Transverse colon (tissue), 4 donors: Measurements from ENCODE around the gene CUL1. TPM values are rescaled to one million over a fixed set of nuclear protein-coding genes. Genes with fewer than 3 reads are reported as not detected.

ENCODE experiments used
- DNase-seq: peaks from one replicate; pipeline ENCODE4 v3.0.0-alpha.2; 2019
- H3K27ac ChIP-seq, 4 donors: fragments of 200-600 bp; sonication (generic); 2 replicates each; pipeline ENCODE4 v1.5.1; 2016 to 2018; ENCODE audit warnings: inconsistent platforms in 4 of 4
- H3K27me3 ChIP-seq: fragments of 200-600 bp; sonication (generic); 2 replicates; pipeline ENCODE4 v1.5.1; 2017; ENCODE audit warnings: inconsistent platforms
- H3K36me3 ChIP-seq, 4 donors: fragments of 200-600 bp; sonication (generic); 2 replicates each; pipeline ENCODE4 v1.5.1; 2017 to 2019; ENCODE audit warnings: inconsistent platforms in 4 of 4
- H3K4me1 ChIP-seq, 4 donors: fragments of 200-600 bp; sonication (generic); 2 replicates each; pipeline ENCODE4 v1.5.1; 2017 to 2020; ENCODE audit warnings: inconsistent platforms in 4 of 4
- H3K4me3 ChIP-seq, 4 donors: fragments of 200-600 bp; sonication (generic); 1 replicate in 1 of 4; 2 replicates in 3 of 4; pipeline versions ENCODE4 v1.5.1 to v1.6.1; 2017 to 2019; ENCODE audit warnings: inconsistent platforms in 4 of 4
- H3K9me3 ChIP-seq, 2 donors: fragments of 200-600 bp; sonication (generic); 2 replicates each; pipeline ENCODE4 v1.5.1; 2017 to 2019; ENCODE audit warnings: inconsistent platforms in 2 of 2
- CTCF ChIP-seq, 5 experiments: fragments of 200-600 bp in 3 of 5; fragments of 450-650 bp in 2 of 5; sonication (generic) in 3 of 5; IDR thresholded peaks; 1 replicate in 2 of 5; 2 replicates in 3 of 5; pipeline ENCODE4 v1.5.1; 2016 to 2017; ENCODE audit warnings: antibody characterized with exemption in 5 of 5, inconsistent platforms in 3 of 5, mild to moderate bottlenecking in 2 of 5, moderate library complexity in 1 of 5
- EP300 ChIP-seq: sonication (generic); formaldehyde crosslinking; IDR thresholded peaks from one replicate; pipeline ENCODE4 v1.6.1; 2017; ENCODE audit warnings: antibody characterized with exemption, low read depth
- POLR2A ChIP-seq: fragments of 450-650 bp; IDR thresholded peaks from one replicate; pipeline ENCODE4 v1.6.1; 2016; ENCODE audit warnings: antibody characterized with exemption, mild to moderate bottlenecking, moderate library complexity
- POLR2AphosphoS5 ChIP-seq, 3 donors: sonication (generic); formaldehyde crosslinking; IDR thresholded peaks; one replicate each; pipeline ENCODE4 v1.6.1; 2016; ENCODE audit warnings: antibody characterized with exemption in 3 of 3
- WGBS, 2 donors: methylation state at CpG; one replicate each; pipeline ENCODE4 v1.1.5; 2018; ENCODE audit warnings: low coverage in 1 of 2; 5-methylcytosine and 5-hydroxymethylcytosine counted together
- in situ Hi-C, 4 donors: fragments of 200-750 bp; cut with MboI; loops; one replicate each; pipeline versions ENCODE4 v1.15.0 to v1.15.1; 2017; ENCODE audit warnings: low sequenced_read_pairs in 3 of 4, low pct_ligation_motif_present in 1 of 4, low pct_unique_long_range_greater_than_20kb in 1 of 4
- intact Hi-C: fragments of 100-400 bp; cut with DNase I; formaldehyde crosslinking; loops from one replicate; pipeline ENCODE4 v1.15.1; 2023; ENCODE audit warnings: low total_unique reads
- total RNA-seq, 4 donors: library from RNA; depleted of rRNA; stranded (reverse); fragments of >200 nt; gene quantifications; one replicate each; pipeline ENCODE4 v1.1.0, GENCODE V29; 2016

The CUL1 gene
- total RNA-seq, 4 donors from 2014 or later: 17.6 to 44.6 (median 28.8) TPM

- intact Hi-C loops (no loop called here), in situ Hi-C loops (no loop called here)
- Histone ChIP-seq H3K4me3 (no peak overlapping the region), H3K27ac (no peak overlapping the region), H3K27me3 (no peaks in the 10 kb centered on the region), H3K4me1 (no peaks in the 10 kb centered on the region), H3K36me3 (peaks cover 0 to 6% (median 0%) of the 10 kb centered on the region in 4 donors), H3K9me3 (no peaks in the 10 kb centered on the region)
- no peak for TF ChIP-seq EP300
- no peak for TF ChIP-seq POLR2A
- no peak for TF ChIP-seq POLR2AphosphoS5 (IDR thresholded peaks at IDR 0.05)
- no peak for TF ChIP-seq CTCF (IDR thresholded peaks at IDR 0.05)
- 95 to 98% methylated on average over 5 of the region's 5 CpGs for WGBS, 2 donors
- DNase-seq: no peak
Measured at GRCh38 chr7:148830897-148831692, 132.4 kb downstream of the CUL1 start.

GRCh38 chr7:148831782-148832181, 133.1 kb downstream of the CUL1 start:
- WGBS, 2 donors: 92 to 94% methylated on average over 2 of the region's 2 CpGs

DNA sequence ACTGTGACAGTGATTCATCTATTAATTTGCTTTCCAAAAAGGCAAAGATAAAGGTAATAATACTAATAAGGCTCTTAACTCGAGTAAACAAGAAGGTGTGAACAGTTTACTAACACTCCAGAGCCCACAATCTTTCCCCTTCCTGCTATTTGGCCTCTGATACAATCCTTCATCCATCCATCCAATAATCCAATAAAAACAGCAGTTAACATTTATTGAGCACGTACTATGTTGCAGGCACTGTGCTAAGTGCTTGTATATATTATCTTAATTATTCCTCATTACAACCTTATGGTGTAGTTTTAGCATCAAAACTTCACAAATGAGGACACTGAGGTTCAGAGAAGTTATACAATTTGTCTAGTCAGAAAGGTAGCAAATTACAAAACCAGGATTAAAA, 135.9 kb downstream of the CUL1 start:
- Histone ChIP-seq H3K27ac (no peak overlapping the region), H3K4me3 (no peak overlapping the region), H3K27me3 (no peaks in the 10 kb centered on the region), H3K4me1 (no peaks in the 10 kb centered on the region), H3K9me3 (no peaks in the 10 kb centered on the region), H3K36me3 (no peaks in the 10 kb centered on the region)
- 94% methylated on average over 2 of the region's 2 CpGs for WGBS, 2 donors
- no peak for DNase-seq
- intact Hi-C loops: no loop called here
- TF ChIP-seq POLR2AphosphoS5 (IDR thresholded peaks at IDR 0.05): no peak
- TF ChIP-seq EP300: no peak
- no peak for TF ChIP-seq CTCF (IDR thresholded peaks at IDR 0.05)
- TF ChIP-seq POLR2A: no peak
- in situ Hi-C loops: no loop called here

More at GRCh38 chr7:148831782-148832181, 133.1 kb downstream of the CUL1 start:
- in situ Hi-C loops: no loop called here
- H3K27ac ChIP-seq: no peak overlapping the region
- no peak overlapping the region for H3K4me3 ChIP-seq
- TF ChIP-seq POLR2AphosphoS5 (IDR thresholded peaks at IDR 0.05): no peak
- no peak for TF ChIP-seq POLR2A
- TF ChIP-seq CTCF (IDR thresholded peaks at IDR 0.05): no peak
- H3K4me1 ChIP-seq: no peaks in the 10 kb centered on the region
- H3K9me3 ChIP-seq: no peaks in the 10 kb centered on the region
- no peaks in the 10 kb centered on the region for H3K27me3 ChIP-seq
- DNase-seq: no peak
- no peaks in the 10 kb centered on the region for H3K36me3 ChIP-seq
- intact Hi-C loops: no loop called here

DNA sequence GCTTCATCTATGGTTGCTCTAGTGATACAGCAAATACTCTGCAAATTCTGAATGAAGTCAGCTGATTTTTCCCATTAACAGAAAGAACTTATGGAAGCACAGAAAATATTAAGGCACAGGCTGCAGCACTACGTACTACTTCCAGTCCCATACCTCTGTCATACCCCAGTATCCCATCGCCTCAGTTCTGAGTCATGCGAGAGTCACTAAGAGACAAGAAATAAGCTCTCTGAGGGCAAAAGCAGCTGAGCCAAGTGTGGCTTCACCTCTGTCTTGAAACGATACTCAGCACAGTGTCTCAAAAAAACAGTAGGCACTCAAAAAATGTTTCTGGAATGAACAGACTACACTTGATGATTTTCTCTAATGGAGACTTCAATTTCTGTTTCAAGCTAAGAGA, 137.2 kb downstream of the CUL1 start:
- H3K27me3 ChIP-seq: no peaks in the 10 kb centered on the region
- no peak for DNase-seq
- intact Hi-C loops (no loop called here), in situ Hi-C loops (no loop called here)
- TF ChIP-seq POLR2A (no peak), POLR2AphosphoS5 (IDR thresholded peaks at IDR 0.05) (no peak), CTCF (IDR thresholded peaks at IDR 0.05) (no peak), EP300 (no peak)
- no peaks in the 10 kb centered on the region for H3K4me1 ChIP-seq
- no peak overlapping the region for H3K27ac ChIP-seq
- no peaks in the 10 kb centered on the region for H3K9me3 ChIP-seq
- no peaks in the 10 kb centered on the region for H3K36me3 ChIP-seq
- WGBS, 2 donors: 94 to 95% methylated on average over 3 to 4 of the region's 4 CpGs
- no peak overlapping the region for H3K4me3 ChIP-seq
